HG03025 (cell line): ENCODE measurements around the gene PEX14.
"Not testable (repeated sequence)": the region's sequence is repeated elsewhere in the genome, so short reads cannot be mapped to it uniquely, and the experiment has no call there.

Experiments used
- ATAC-seq: cut with Tn5 transposase; IDR thresholded peaks from one replicate; pipeline ENCODE4 v1.9.1; 2021; ENCODE audit warnings: mild to moderate bottlenecking, moderate library complexity; ENCODE audit not compliant: unreplicated experiment, low FRiP score

PEX14 gene

DNA sequence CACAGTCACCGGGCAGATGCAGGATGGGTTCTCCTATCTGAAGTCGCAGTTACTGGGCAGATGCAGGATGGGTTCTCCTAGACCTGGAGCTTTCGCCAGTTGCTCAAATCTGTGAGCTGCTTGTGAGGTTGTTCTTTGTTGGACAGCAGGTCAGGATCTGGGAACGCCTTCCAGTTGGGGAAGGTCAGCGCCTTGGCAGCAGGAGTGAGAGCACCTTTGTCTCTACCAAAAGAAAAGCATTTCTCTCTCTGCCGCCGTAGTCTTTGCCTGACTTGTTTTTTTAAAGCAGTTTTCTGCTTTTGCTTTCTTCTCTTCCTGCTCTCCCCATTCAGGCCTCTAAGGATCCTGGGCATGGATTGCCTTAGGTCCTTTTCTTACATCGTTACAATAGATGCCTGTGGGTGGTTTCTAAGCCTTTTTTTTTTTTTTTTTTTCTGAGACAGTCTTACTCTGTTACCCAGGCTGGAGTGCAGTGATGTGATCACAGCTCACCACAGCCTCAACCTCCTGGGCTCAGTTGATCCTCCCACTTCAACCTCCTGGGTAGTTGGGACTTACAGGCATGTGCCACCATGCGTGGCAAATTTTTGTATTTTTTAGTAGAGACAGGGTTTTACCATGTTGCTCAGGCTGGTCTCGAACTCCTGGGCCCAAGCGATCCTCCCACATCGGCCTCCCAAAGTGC is 15.7 kb downstream of the PEX14 start:
- ATAC-seq, result no peak

DNA sequence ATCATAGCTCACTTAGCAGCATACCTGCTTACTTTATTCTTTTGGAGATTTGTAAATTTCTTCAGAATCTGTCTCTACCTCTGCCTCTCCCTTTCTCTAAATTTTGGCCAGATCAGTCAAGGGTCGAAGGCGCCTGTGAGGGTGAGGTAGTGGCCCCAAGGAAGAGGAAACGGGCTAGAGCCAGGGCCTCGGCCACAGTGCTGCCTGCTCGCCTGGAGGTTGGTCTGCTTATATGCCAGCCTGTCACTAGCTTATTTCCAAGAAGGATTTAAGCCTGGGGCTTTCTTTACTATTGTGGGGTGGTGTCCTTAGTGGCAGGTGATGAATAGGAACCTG is 19.6 kb downstream of the PEX14 start:
- ATAC-seq, result no peak

DNA sequence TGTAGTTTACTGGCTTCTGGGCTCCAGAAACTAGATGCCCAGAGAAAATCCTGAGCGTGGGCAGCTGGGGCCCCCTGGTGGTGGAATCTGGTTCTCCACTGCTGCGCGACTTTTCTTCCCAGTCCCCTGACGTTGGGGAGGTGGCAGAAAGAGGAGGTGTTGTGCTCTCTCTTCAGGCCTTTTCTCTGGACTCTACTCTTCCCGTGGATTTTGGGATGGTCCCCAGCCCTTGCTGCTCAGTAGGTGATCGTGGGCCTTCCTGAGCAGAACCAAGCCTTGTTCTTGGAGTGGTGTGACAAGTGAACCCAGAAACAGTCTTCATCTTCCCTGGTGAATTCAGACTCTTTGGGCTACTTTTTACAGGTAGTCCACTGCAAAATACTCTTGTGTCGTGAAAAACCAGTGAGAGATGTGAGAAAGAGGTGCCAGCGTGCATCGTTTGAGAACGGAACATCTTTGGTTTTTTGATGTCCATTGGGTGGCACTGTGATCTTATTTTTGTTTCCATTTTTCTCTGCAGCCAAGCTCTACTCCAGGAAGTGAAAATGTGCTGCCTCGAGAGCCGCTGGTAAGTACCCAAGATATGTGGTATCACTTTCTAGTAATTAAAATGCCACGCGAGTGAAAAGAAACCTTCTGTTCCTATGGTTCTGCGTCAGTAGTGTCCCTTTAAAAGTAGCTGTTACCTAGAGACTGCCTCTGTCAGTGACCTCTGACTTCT is 20.2 kb downstream of the PEX14 start:
- peak; percentile 63 for ATAC-seq

DNA sequence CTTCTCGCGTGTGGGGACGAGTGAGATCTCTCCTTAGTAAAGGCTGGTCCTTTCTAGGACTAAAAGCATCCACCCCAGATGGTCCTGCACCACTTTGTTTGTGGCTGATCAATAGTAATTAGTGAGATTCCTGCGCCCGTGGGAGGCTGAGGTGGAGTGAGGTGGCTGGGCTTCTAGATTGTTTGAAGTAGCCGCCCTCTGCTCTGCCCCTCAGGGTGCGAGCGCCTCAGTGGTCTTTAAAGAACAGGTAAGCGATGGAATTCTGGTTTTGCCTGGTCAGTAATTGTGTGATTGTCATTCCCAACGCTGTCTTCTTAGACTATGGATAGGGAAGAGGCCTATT is 20.7 kb downstream of the PEX14 start:
- ATAC-seq, result no peak

DNA sequence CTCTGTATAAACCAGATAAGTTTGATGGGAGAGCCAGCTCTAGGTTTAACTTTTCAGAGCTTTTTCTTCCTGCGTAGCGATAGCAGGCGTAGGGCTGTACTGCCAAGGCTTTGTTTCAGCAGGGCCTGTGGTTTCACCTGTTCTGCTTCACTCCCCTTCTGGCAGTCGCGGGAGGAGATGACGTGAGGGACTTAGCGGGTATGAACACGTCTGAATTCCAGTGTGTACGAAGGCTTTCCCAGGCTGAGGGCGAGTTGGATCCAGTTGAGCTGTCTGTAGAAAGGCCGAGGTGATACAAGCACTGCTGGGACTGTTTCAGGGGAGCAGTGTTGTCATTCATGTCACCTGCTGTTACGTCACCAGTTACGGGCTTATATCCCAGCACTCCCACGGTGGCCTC is 21.2 kb downstream of the PEX14 start:
- ATAC-seq, result no peak

DNA sequence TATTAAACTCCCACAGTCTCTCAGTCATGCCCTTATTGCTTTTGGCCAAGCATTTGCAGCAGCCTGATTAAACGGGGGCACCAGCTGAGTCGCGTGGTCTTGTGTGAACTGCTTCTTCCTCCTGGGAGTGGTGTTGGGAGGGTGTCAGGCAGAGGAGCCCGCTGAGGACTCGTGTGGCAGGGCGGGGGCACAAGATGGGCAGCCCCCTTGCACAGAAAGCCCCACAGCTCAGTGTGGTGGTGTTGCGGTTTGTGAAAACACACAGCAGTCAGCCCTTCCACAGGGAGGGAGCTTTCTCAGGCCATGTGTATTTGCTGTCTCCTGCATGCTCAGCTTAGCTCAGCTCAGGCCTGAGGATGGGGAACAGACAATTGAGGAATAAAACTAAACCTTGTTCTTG is 22.4 kb downstream of the PEX14 start:
- ATAC-seq, result no peak

DNA sequence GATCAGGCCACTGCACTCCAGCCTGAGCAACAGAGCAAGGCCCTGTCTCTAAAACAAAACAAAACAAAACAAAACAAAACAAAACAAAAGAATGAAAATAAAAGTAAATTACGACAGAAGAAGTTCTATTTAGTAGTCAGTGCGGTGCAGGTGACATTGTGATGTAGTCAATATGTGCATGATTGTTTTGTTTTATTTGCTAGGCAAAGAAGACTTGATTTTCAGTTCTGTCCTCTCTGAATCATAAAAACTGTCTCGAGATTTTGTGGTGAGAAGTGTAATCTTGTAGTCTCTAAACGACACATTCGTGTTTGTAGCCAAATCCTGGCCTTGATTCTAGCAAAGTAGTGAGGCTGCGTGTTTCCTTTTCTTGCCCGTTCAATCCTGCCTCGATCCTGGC is 23.5 kb downstream of the PEX14 start:
- no peak for ATAC-seq

DNA sequence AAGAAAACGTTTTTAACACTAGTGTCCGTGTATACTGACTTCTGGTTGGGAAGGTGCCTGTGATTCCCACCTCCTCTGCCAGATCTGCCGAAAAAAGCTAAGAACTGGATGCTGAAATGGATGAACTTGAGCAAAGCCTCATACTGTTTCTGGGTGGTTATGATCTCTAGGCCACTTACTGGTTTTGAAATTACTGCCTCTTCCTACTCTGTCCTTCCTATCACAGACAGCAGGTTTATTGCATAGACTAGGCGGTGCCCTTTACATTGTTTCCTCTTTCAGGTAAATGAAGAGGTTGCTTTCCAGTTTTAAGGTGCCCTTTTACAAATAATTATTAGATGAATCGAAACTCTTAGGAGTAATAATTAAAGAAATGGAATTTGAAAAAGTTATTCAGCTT is 27.5 kb downstream of the PEX14 start:
- no peak for ATAC-seq

DNA sequence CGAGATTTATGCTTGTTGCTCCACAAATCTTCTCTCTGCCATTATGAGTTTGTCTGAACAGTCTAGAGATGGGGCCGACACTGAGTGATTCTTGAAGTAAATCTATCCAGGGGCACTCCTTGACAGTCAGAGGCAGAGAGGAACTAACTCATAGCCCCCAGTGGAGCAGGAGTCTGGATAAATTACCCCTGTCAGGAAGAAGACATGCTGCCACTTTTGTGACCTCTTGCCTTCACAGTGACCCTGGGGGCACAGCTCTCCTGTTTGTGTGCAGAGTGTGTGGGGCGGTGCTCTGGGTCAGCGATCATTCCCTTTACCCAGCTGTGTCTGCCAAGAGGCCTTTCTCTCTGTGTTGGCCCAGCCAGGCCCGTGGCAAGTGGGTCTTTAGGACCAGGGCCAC is 29.5 kb downstream of the PEX14 start:
- no peak for ATAC-seq

DNA sequence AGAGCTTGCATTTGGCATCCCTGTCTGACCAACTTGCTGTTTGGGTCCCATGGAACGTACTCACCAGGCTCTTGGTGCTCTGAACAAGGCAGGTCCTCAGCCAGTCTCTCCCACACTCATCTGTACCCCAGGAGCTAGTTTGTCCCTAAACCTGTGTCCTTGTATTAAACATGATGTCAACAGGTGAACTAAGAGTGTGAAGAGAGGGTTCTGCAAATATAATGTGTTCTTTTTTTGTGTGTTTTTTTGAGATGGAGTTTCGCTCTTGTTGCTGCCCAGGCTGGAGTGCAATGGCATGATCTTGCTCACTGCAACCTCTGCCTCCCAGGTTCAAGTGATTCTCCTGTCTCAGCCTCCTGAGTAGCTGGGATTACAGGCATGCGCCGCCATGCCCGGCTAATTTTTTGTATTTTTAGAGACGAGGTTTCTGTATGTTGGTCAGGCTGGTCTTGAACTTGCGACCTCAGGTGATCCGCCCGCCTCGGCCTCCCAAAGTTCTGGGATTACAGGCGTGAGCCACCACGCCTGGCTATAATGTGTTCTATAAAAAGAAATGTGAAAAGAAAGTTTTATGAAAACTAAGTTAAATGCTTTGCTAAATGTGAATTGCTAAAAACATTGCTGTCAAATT is 31.4 kb downstream of the PEX14 start:
- ATAC-seq, result not testable (repeated sequence)

DNA sequence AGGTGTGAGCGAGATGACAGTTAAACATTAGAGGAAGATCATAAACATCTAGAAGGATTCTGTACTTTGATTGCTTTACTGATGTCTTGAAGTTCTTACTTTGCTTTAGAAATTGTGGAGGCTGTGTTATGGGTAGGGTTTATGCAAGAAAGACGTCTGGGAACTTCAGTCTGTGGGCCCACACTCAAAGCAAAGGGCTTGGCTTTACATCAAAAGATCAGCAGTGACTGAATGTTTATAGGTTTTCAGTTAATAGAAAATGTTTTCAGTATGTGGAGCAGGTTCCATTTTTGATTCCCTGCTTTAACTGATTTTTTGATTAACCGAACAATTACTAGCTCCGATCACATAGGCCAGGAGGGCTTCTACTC is 31.9 kb downstream of the PEX14 start:
- no peak for ATAC-seq

DNA sequence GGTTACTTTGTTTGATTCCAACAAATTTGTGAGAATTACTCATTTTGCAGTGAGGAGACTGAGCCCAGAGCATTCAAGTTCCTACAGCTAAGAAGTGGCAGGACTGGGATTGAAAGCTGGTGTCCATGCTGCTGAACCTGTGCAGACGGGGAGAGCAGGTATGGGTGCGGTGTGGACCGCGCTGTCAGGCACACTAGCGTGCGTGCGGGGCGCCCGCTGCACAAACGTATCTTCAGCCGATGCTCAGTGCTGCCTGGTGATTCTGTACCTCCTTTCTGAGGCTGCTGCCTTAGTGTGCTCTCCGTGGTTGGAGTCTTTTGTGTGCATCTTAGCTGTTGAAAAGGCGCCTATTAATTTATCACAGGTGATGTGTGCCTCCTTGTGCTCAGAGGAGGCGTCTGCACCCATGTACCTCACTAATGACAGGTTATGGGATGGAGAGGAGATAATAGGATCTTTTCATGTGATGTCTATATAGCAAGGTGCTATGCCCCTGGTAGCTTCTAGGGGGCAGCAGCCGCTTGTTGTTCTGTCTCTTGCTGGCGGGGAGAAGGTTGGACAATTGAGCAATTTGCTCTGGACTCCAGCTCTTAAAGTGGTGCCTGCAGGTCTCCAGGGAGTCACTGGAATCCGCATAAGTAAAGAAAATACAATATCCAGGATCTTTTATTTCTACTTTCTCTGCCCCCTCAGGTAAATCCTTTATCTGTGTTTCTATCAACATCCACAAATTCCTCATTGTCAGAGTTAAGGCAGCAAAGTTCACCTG is 32.5 kb downstream of the PEX14 start:
- no peak for ATAC-seq

DNA sequence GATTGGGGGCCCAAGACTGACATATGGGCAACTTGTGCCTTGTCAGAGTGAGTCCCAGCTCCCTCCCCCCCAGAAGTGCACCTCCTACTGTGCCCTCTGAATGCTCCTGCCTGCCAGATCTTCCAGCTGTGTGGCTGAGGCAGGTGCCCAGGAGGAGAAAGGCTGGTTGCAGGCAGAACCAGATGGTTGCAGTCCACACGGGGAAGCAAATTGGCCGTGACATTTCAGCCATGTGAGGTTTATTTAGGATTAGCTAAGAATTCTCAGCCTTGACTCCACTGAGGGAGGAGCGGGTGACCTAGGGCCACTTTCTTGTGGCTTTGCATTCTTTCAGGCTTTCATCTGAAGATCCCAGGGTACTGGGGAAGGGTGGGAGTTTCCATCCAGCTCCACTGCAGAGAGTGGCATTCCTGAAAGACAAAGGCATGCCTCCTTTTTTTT is 33.8 kb downstream of the PEX14 start:
- ATAC-seq, result no peak

DNA sequence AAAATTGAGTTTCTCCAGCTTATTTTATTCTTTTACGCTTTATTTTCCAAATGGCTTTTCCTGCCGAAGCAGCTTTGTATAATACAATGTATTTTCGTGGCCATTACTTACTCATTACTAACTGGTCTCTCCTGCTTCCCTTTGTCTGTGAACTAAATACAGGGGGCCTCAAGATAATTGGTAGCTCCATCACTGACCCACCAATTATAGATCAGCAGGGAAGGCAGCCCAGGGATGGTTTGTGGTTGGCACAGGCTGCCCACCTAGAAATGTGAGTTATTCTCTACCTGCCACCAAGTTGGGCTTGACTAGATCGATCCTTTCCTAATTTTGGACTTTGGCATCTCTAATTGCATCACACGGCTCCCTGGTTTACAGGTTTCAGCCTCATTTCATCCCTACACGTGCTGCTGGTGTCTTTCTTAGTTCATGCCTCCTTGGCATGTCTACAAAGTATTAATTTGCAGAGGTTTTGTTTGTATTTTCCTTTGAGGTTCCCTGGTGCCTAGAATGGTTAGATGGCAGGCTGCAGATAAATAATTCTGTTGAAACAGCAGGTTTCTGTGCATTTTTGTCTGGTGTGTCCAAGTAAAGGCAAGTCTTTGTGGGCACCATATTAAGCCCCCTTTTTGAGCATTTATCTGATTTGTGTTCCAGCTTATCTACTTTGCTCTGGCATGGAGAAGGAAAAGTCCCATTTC is 35.2 kb downstream of the PEX14 start:
- ATAC-seq, result no peak

DNA sequence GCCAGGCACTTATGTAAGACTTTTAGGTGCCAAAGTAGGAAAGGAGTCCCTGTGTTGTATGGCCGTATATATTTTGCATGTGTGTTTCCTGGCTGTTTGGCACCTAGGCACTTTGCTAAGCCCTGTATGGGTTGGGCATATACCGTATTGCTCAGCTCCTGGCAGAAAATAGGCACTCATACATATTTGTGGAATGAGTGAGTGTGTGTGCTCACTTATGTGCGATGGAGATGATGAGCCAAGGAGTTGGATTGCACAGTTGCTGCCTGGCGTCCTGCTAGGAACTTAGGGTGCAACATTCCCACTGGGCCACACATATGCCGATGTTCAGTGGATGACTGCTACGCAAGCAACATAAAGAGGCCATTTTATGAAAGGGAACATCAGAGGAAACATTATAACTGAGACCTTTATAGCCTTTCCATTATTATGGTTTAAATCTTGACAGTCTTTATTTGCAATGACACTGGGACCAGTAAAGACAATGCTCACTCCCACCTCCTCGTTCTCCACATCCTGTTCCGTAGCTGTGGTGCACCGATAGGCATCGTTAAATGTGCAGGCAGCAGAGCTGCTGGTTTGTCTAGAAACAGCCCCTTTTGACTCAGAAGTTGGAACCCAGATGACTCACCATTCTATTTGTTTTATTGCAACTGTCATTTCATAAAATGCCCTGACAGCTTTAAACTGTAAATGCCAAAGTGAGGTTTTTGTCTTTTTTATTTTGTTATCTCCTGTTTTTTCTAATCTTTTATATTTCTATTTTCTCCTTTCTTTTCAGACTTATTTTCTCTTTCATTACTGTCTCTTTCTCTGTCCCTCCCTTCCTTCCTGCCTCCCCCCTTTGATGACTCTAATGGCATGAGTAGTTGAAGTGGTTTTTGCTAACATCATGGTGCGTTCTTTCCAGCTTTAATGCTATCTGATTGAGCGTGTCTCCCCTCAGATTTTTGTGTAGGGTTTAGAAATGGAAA is 36.1 kb downstream of the PEX14 start:
- ATAC-seq, result no peak

DNA sequence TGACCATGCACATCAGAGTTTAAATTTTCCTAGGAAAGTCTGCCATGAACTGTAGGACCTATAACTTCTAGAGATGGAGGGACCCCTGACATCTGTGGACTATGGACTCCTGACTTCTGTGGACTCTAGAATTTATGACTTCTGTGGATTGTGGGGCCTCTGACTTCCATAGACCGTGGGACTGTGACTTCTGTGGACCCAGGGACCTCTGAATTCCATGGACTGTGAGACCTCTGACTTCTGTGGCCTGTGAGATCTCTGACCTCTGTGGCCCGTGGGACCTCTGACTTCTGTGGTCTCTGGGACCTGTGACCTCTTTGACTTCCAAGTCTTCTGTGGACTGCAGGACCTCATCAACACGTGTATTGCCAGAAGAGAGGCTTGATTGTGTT is 36.7 kb downstream of the PEX14 start:
- no peak for ATAC-seq

DNA sequence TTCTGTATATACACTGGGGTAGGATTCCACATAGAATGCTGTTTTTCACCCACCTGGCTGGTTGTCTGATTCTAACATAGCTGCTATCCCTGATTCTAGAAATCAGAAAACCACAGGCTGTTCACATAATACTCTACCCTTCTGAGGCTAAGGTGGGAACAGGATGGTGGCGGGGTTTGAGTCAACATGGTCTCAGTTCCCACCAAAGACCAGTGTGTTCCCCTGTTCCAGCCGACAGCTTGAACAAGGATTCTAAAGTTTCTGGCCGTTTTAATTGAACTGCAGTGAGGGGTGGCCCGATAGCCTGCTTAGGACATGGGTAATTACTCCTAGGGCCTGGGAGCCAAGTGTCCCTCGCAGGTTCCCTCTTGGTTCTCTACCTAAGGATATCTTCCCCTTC is 38.4 kb downstream of the PEX14 start:
- ATAC-seq, result no peak

DNA sequence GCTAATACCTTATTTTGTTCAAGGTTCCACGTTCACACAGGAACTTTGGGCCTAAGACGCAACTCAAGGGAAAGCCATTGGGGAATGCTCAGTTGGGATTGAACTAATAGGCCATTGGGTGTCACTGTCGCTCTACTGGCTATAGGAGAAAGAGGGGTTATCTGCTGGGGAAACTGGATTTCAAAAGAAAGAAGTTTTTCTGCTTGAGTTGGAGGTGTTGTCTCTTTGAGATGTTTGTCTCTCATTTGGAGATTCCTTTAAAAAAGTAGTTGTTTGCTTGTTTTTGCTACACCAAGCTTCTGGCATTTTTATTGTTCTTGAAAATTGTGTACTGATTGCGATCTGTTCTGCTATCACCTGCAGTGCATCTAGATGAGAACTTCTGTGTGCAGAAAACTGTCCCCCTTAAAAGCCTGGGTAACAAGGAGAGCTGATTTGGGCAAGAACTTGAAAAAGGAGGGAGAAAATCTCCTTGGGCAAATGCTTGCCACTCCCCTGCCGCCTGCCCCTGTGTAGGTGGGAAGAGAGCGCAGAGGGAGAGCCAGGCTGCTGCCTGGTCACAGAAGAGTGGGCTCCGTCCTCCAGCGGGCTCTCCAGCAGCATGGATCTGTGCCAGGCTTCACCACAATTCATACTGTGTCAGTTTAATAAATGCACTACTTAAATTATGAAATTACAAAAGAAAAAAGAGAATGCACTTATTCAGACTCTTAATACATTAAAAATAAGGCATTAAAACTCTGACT is 39.9 kb downstream of the PEX14 start:
- no peak for ATAC-seq
